NK-92 treated with Interleukin-12 subunit alpha and Interleukin-12 subunit beta, amount 100 ng/mL, for 24 hours (cell line): ENCODE data around the gene PHLDA3.
"Not testable (repeated sequence)": the region's sequence is repeated elsewhere in the genome, so short reads cannot be mapped to it uniquely, and the experiment has no call there.

ENCODE experiments used
- DNase-seq: peaks from one replicate; lab custom pipeline; 2025; lab: John Stamatoyannopoulos, UW

Gene PHLDA3

GRCh38 chr1:201485184-201485774 lies 16.3 kb upstream of the PHLDA3 start:
- DNase-seq, result no peak

- no peak for DNase-seq
Observed at GRCh38 chr1:201483373-201483949, 14.5 kb upstream of the PHLDA3 start.

GRCh38 chr1:201482755-201483154 lies 13.8 kb upstream of the PHLDA3 start:
- DNase-seq, result no peak

GRCh38 chr1:201481761-201482493 lies 12.9 kb upstream of the PHLDA3 start:
- DNase-seq, result peak; percentile 39

- no peak for DNase-seq
Observed at GRCh38 chr1:201481004-201481380, 12.0 kb upstream of the PHLDA3 start.

GRCh38 chr1:201480231-201481003 lies 11.4 kb upstream of the PHLDA3 start:
- no peak for DNase-seq

GRCh38 chr1:201479201-201479730 lies 10.3 kb upstream of the PHLDA3 start:
- DNase-seq, result no peak

GRCh38 chr1:201478666-201479065 lies 9.7 kb upstream of the PHLDA3 start:
- not testable (repeated sequence) for DNase-seq

- no peak for DNase-seq
Observed at GRCh38 chr1:201476670-201477344, 7.8 kb upstream of the PHLDA3 start.

GRCh38 chr1:201475915-201476669 lies 7.1 kb upstream of the PHLDA3 start:
- no peak for DNase-seq

- DNase-seq, result no peak
Observed at GRCh38 chr1:201475130-201475529, 6.1 kb upstream of the PHLDA3 start.

- no peak for DNase-seq
Observed at GRCh38 chr1:201473296-201473695, 4.3 kb upstream of the PHLDA3 start.

- DNase-seq, result not testable (repeated sequence)
Observed at GRCh38 chr1:201472321-201472720, 3.3 kb upstream of the PHLDA3 start.

- no peak for DNase-seq
Observed at GRCh38 chr1:201471772-201472171, 2.8 kb upstream of the PHLDA3 start.

- no peak for DNase-seq
Observed at GRCh38 chr1:201470581-201470980, 1.6 kb upstream of the PHLDA3 start.

- DNase-seq, result no peak
Observed at GRCh38 chr1:201469645-201470074, 672 bp upstream of the PHLDA3 start.

GRCh38 chr1:201468501-201468843 lies 516 bp downstream of the PHLDA3 start:
- DNase-seq, result no peak

GRCh38 chr1:201466492-201466891 lies 2.5 kb downstream of the PHLDA3 start:
- DNase-seq, result no peak

- DNase-seq, result no peak
Observed at GRCh38 chr1:201465698-201466290, 3.2 kb downstream of the PHLDA3 start.

GRCh38 chr1:201463071-201463552 lies 5.9 kb downstream of the PHLDA3 start:
- no peak for DNase-seq
